Motor neuron (in vitro differentiated cells): Measurements from ENCODE around the gene ADTRP. TPM values are rescaled to one million over a fixed set of nuclear protein-coding genes. Genes with fewer than 3 reads are reported as not detected.
"Not testable (repeated sequence)": the region's sequence is repeated elsewhere in the genome, so short reads cannot be mapped to it uniquely, and the experiment has no call there.

Experiments
- ATAC-seq, 8 experiments: fragments of 200-7000 bp; cut with Tn5 transposase; replicated peaks in 6 of 8; 2 replicates each; pipeline ENCODE4 v1.8.0; 2021; ENCODE audit warnings: mild to moderate bottlenecking in 8 of 8, moderate library complexity in 8 of 8
- H3K27ac ChIP-seq, 2 donors: fragments of 250-450 bp; sonication (Bioruptor Pico); 2 replicates each; pipeline ENCODE4 v1.9.0; 2021; ENCODE audit warnings: antibody characterized with exemption in 2 of 2, mild to moderate bottlenecking in 2 of 2, moderate library complexity in 1 of 2
- H3K4me1 ChIP-seq, 2 donors: fragments of 250-450 bp; sonication (Bioruptor Pico); replicated peaks in 1 of 2; 2 replicates each; pipeline ENCODE4 v1.6.1; 2021; ENCODE audit warnings: antibody characterized with exemption in 2 of 2, mild to moderate bottlenecking in 2 of 2, moderate library complexity in 1 of 2
- H3K4me3 ChIP-seq, 5 donors: fragments of 250-450 bp; sonication (Bioruptor Pico); 2 replicates each; pipeline ENCODE4 v1.9.0; 2021; ENCODE audit warnings: antibody characterized with exemption in 5 of 5, mild to moderate bottlenecking in 5 of 5, moderate library complexity in 4 of 5
- WGBS, 10 experiments: fragments of 450-650 bp; shearing (Covaris generic); methylation state at CpG; one replicate each; pipeline ENCODE4 v1.0.0; 2022; 5-methylcytosine and 5-hydroxymethylcytosine counted together
- in situ Hi-C, 9 experiments: fragments of 400-800 bp; cut with MboI; loops; one replicate each; pipeline ENCODE4 v1.15.0; 2021; ENCODE audit warnings: low sequenced_read_pairs in 9 of 9, low pct_unique_long_range_greater_than_20kb in 2 of 9; ENCODE audit not compliant: unreplicated experiment in 9 of 9
- total RNA-seq, 8 experiments: library from RNA; unstranded; fragments of 300-600 nt; gene quantifications; 2 replicates each; pipeline versions ENCODE4 v1.2.3 to v1.2.4, GENCODE V29; 2022

ADTRP gene
- total RNA-seq, 8 experiments from 2014 or later, result 0.23 to 4.1 (median 0.52) TPM; not detected in 3

DNA sequence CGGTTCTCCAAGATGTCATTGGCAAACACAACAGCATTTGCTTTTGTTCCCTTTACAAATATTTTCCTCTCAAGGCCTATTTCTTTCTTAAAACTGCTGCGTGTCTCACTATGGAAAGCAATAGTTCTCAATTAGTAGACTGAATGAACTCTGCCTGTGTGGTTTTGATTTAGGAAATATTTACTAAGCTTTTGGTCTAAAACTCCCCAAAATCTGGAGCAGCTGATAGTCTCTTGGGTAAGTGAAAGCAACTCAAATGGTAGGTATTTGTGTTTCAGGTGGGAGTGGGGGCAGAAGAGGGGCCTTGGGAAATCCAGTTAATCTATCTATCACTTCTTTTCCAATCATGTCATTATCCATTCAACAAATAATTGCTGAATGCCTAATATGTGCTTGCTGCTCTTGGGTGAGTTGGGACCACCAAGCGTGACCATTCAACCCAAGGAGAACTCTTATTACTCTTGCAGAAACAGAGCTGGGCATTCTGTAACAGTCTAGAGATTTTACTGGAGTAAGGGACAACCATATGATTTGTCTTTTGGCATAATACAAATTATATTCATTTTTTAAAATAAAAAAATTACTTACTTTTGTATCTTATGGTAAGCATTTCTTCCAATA lies 33.2 kb upstream of the ADTRP start:
- in situ Hi-C loops, result no loop called here
- no peak for ATAC-seq
- H3K4me1 ChIP-seq, result peaks cover 0 to 7% of the 10 kb centered on the region in 2 donors
- H3K4me3 ChIP-seq, result no peak overlapping the region
- 8 to 100% (median 79%) methylated on average over 1 to 3 of the region's 3 CpGs for WGBS, 10 experiments
- H3K27ac ChIP-seq, result no peak overlapping the region

DNA sequence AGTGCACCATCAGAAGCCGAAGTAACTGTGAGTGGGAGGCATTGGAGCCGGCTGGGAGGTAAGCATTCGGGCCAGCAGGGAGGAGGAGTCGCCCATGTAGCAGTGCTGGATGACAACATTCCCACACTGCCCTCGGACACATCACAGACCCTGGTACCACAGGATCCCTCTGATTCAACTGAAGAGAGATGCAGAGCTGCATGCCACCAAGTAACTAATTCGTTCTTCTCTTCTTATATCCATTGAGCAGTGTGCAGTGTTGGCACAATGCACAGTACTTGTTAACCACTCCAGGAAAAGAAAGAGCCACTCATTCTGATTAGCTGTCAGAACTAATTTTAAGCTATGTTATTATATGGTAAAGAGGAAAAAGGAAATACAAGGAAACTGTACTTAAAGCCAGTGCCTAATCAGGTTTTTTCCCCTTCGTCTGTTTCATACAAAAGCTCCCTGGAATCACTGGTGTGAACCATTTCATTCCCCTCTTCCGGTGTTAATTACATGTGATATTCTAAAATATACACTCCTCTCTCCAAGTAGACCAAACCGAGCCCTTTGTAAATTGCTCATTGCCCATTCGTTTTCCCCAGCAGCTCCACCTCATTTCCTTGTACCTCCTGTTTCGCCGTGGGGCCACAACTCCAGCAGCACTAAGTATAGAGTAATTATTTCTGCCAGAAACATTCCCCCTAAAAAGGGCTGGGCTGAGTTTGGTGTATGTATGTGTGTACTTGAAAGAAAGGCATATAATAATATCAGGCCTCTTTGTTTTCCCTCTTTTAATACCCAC lies 32.4 kb upstream of the ADTRP start:
- Histone ChIP-seq H3K4me1 (peaks cover 0 to 7% of the 10 kb centered on the region in 2 donors), H3K4me3 (no peak overlapping the region), H3K27ac (no peak overlapping the region)
- 29 to 97% (median 69%) methylated on average over 1 to 11 of the region's 12 CpGs; no CpG with 5 or more reads in 1 of the 10 experiments for WGBS, 10 experiments
- no peak for ATAC-seq
- in situ Hi-C loops, result no loop called here

DNA sequence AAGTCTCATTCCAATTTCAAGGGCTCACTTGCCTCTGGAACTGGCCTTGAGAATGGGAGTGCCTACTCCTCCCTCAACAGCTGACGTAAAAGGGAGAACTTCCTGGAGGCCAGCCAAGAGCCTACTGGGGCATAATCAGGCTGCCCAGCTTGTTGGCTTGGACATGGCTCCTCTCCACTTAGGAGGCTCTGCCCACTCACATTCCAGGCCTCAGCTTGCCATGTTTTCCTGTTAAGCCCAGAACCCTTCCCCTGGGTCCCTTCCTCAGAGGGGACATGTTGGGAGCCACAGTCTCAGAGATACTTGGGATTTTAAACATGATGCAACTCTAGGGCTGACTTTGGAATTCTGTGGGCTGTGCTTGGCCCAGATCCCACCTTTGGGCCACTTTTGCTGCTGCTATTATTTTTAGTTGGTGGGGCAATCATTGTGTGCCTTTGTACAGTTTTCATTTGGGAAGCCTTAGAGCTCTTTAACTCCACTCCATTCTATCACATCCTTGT lies 31.5 kb upstream of the ADTRP start:
- no peak overlapping the region for H3K4me3 ChIP-seq
- in situ Hi-C loops, result no loop called here

DNA sequence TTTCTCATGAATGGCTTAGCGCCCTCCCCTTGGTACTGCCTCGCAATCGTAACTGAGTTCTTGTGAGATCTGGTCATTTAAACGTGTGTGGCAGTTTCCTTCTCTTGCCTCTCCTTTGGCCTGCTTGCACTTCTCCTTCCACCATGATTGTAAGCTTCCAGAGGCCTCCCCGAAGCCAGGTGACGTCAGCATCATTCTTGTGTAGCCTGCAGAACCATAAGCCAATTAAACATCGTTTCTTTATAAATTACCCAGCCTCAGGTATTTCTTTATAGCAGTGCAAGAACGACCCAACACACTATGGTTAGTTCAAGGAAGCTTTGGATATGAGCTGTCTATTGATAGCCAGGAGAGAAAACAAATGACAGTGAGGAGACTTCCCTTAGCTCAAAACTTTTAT lies 29.5 kb upstream of the ADTRP start:
- no peak overlapping the region for H3K27ac ChIP-seq
- WGBS, 10 experiments, result 74 to 100% (median 86%) methylated on average over 1 to 7 of the region's 8 CpGs; no CpG with 5 or more reads in 2 of the 10 experiments
- H3K4me1 ChIP-seq, result peaks cover 2 to 11% of the 10 kb centered on the region in 2 donors
- ATAC-seq, result no peak
- H3K4me3 ChIP-seq, result no peak overlapping the region
- in situ Hi-C loops, result no loop called here

More for the DNA sequence above, 31.5 kb upstream of the ADTRP start:
- Histone ChIP-seq H3K27ac (no peak overlapping the region), H3K4me1 (peaks cover 0 to 7% of the 10 kb centered on the region in 2 donors)
- ATAC-seq, result peak in 4 of 8 experiments; percentile 48 to 96 (median 88)
- WGBS, 10 experiments, result 75 to 100% (median 83%) methylated on average over 1 of the region's 1 CpG; no CpG with 5 or more reads in 7 of the 10 experiments

DNA sequence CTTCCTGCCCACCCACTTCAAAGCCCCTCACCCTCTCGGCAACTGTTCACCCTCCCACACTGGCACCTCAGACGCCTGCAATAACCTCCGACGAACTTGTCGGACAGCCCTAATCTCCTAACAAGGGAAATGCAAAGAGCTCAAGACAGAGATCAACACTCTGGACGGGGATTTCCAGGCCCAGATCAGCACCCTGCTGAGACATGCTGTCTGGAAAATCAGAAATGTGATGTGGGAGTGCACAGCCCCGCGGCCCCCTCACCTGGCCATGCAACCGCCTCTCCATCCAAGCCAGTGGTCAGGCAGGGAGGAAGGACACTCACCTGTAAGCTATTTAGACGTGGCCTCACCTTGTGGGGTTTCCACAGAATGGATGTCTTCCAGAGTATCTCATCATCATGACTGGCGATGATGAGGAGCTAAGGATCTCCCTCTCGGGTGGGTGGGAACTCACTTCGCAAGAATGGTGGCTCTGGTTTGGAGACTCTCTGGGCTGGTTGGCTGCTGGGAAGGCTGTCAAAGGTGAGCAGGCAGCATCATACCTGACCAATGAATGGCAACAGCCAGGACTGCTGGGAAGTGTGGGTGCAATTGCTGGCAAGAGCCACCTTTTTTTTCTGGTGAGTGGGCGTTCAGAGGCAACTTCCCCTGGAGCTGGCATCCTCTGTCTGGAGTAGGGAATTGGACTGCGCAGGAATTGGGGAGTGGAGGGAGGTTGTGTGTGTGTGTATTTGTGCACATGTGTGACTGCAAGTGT lies 28.1 kb upstream of the ADTRP start:
- 0 to 100% (median 81%) methylated on average over 1 to 8 of the region's 15 CpGs; no CpG with 5 or more reads in 2 of the 10 experiments for WGBS, 10 experiments
- Histone ChIP-seq H3K27ac (no peak overlapping the region), H3K4me3 (no peak overlapping the region), H3K4me1 (peaks cover 3 to 12% of the 10 kb centered on the region in 2 donors)
- in situ Hi-C loops, result no loop called here
- ATAC-seq, result no peak

DNA sequence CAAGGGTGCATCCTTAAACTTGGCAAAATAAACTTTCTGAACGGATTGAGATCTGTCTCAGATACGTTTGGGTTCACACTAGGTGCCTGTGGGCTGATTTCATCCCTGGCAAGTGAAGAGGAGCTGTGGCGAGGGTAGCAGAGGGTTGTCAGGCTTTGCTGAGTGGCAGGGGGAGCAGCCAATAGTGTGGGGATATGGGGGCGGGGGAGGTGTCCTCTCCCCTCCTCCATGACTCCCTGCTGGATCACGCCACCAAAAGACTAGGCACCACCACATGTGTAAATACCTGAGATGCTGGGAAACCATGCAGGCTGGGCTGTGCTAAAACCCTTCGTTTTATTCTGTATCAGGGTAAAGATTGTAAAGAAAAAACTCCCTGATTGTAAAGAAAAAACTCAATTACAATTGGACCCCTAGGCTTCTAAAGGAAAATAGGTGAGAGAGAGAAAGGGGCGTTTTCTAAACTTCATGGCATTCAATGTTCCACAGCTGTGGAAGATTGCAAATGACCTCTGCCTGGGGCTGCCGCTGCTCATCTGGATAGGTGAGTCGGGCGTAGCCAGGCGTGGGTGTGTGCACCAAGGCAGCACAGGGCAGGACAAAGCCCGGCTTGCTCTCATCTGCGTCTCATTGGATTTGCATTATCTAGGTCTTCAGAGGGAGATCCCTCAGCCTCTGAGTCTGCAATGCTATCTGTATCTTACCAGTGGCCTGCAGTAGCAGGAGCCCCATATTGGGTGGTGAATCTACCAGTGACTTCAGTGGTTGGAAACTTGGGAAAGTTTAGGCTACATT lies 26.9 kb upstream of the ADTRP start:
- in situ Hi-C loops, result no loop called here
- WGBS, 10 experiments, result 84 to 100% (median 85%) methylated on average over 1 to 7 of the region's 13 CpGs; no CpG with 5 or more reads in 6 of the 10 experiments
- ATAC-seq, result no peak
- H3K4me1 ChIP-seq, result peaks cover 3 to 12% of the 10 kb centered on the region in 2 donors
- no peak overlapping the region for H3K27ac ChIP-seq
- H3K4me3 ChIP-seq, result no peak overlapping the region

DNA sequence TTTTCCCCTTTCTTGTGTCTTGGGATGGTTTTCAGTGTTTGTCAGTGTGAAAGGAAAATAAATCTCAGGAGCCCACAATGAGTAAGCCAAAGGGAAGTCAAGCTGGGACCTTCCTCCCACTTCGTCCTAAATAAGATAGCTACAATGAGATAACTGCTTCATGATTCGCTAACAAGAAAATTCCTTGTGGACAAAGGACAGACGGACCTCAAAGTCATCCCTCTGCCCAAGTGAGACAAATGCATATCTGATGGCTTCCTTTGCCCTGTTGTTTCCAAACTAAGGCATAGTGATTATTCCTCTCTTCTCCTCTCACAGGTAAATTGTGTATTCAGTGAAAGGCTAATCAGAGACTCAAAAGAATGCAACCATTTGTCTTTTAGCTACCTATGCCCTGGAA lies 26.1 kb upstream of the ADTRP start:
- Histone ChIP-seq H3K4me1 (peaks cover 3 to 12% of the 10 kb centered on the region in 2 donors), H3K27ac (no peak overlapping the region), H3K4me3 (no peak overlapping the region)
- 0 to 100% (median 72%) methylated on average over 1 to 3 of the region's 3 CpGs; no CpG with 5 or more reads in 1 of the 10 experiments for WGBS, 10 experiments
- in situ Hi-C loops, result no loop called here
- no peak for ATAC-seq

DNA sequence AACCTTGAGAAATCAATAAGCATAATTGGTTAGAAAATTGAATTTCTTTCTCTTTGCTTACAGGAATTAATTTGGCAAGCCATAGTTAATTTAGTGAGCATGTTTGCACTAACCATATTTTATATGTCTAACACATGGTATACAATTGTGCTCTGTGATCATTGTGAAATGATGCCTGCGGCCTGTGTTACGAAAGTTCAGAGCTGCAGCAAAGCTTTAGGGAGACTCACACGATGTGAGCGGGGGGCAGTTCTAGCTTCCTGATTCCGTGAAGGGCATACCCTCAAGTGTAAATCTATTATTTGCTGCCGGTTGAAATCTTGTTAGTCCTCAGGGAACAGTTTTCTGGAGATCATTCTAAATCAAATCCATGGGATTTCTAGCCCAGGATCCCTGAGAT lies 25.5 kb upstream of the ADTRP start:
- H3K4me3 ChIP-seq, result no peak overlapping the region
- H3K4me1 ChIP-seq, result peaks cover 3 to 12% of the 10 kb centered on the region in 2 donors
- H3K27ac ChIP-seq, result no peak overlapping the region
- no peak for ATAC-seq
- in situ Hi-C loops, result no loop called here
- 54 to 100% (median 93%) methylated on average over 1 to 6 of the region's 6 CpGs; no CpG with 5 or more reads in 3 of the 10 experiments for WGBS, 10 experiments

DNA sequence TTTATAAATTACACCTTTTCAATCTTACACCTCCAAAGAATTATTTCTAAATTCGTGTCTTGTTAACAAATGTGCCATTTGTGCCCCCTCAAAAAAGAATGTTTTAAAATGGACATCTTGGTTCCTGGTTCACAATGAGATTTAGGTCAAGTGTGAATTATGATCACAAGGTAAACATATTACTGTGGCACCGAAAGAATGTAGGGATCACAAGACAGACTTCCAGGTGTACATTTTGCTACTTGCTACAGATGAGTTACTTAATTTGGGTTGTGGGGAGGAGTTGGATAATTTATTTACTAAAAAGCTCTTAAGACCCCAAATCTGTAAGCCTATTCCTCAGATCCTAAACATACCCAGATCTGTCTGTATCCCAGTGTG lies 25.0 kb upstream of the ADTRP start:
- no peak for ATAC-seq
- 70 to 100% (median 79%) methylated on average over 2 of the region's 2 CpGs; no CpG with 5 or more reads in 3 of the 10 experiments for WGBS, 10 experiments
- H3K27ac ChIP-seq, result no peak overlapping the region
- peaks cover 3 to 12% of the 10 kb centered on the region in 2 donors for H3K4me1 ChIP-seq
- in situ Hi-C loops, result no loop called here
- no peak overlapping the region for H3K4me3 ChIP-seq

DNA sequence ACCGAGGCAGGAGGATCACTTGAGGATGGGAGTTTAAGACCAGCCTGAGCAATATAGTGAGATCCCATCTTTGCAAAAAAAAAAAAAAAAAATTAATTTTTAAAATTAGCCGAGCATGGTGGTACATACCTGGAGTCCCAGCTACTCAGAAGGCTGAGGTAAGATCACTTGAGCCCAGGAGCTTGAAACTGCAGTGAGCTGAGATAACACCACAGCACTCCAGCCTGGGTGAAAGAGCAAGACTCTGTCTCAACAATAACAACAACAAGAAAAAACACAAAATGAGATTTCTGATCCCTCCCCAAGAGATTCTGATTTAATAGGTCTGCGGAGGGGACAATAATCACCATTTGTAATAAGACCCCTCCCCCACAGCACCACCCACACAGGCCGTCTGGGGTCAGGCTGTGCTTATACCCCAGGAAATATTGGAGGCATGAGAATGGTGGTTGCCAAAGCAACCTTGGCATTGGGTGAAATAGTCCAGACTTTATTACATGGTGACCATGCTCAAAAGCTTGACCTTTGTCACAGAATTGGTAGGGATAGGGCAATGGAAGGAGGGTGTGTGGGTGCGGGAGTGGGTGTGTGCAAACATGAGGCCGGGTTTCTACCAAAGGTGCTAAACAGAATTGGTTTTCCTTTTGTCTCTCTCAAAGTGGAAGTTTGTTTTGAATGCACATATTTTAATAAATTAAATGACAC lies 24.4 kb upstream of the ADTRP start:
- H3K27ac ChIP-seq, result no peak overlapping the region
- no peak overlapping the region for H3K4me3 ChIP-seq
- in situ Hi-C loops, result no loop called here
- ATAC-seq, result no peak
- H3K4me1 ChIP-seq, result peaks cover 3 to 12% of the 10 kb centered on the region in 2 donors
- WGBS, 10 experiments, result 72 to 96% (median 90%) methylated on average over 2 to 6 of the region's 6 CpGs; no CpG with 5 or more reads in 1 of the 10 experiments

DNA sequence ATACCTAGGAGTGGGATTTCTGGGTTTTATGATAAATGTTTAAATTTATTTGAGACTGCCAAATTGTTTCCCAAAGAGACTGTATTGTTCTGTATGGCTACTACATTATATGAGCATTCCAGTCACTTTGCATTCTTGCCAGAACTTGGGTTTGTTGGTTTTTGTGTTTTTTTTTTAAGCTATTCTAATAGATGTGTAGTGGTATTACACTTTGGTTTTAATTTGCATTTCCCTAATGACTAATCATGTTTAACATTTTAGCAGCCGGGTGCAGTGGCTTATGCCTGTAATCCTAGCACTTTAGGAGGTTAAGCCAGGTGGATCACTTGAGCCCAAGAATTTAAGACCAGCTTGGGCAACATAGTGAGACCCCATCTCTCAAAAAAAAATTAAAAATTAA lies 21.9 kb upstream of the ADTRP start:
- no CpG with 5 or more reads among the region's 1 CpG for WGBS, 10 experiments
- in situ Hi-C loops, H3K4me3 ChIP-seq, H3K27ac ChIP-seq: not testable (repeated sequence)
- H3K4me1 ChIP-seq, result peaks cover 3 to 12% of the 10 kb centered on the region in 2 donors
- ATAC-seq, result peak in 2 of 8 experiments; percentile 56 to 69

DNA sequence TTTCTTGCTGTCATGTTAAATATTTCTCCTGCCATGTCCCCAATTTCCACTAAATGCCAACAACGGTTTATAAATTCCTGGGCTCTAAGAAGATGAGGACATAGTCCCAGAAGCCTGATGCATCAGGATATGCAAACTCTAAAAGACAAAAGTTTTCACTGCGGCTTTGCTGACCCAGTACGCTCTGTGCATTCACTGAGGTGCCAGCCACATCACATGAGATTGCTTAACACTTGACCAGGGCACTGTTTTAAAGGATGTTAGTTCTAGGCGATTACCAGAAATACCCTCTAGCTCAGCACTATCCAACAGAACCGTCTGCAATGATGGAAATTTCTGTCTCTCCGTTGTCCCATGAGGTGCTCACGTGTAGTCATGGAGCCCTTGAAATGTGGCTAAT lies 19.9 kb upstream of the ADTRP start:
- Histone ChIP-seq H3K27ac (no peak overlapping the region), H3K4me1 (peaks cover 3 to 7% of the 10 kb centered on the region in 2 donors), H3K4me3 (no peak overlapping the region)
- peak in 1 of 8 experiments; percentile 16 for ATAC-seq
- WGBS, 10 experiments, result 0 to 92% (median 79%) methylated on average over 1 to 7 of the region's 7 CpGs; no CpG with 5 or more reads in 2 of the 10 experiments
- in situ Hi-C loops, result no loop called here
